Neural cell (in vitro differentiated cells): Measurements from ENCODE around the gene SPAG16.

ENCODE experiments used
- RAD21 ChIP-seq: fragments of 450-650 bp; conservative IDR thresholded peaks from 2 replicates; pipeline ENCODE4 v1.6.1; 2014; ENCODE audit warnings: antibody characterized with exemption, mild to moderate bottlenecking, moderate library complexity
- TF ChIP-seq, protein P1 (sequence below): IDR thresholded peaks from 2 replicates; pipeline ENCODE4 v1.6.1; 2012; ENCODE audit warnings: borderline replicate concordance
- TF ChIP-seq, protein P2 (sequence below): fragments of 450-650 bp; IDR thresholded peaks from 2 replicates; pipeline ENCODE4 v1.5.1; 2014; ENCODE audit warnings: antibody characterized with exemption, mild to moderate bottlenecking, moderate library complexity; ENCODE audit not compliant: poor library complexity, severe bottlenecking

DNA sequence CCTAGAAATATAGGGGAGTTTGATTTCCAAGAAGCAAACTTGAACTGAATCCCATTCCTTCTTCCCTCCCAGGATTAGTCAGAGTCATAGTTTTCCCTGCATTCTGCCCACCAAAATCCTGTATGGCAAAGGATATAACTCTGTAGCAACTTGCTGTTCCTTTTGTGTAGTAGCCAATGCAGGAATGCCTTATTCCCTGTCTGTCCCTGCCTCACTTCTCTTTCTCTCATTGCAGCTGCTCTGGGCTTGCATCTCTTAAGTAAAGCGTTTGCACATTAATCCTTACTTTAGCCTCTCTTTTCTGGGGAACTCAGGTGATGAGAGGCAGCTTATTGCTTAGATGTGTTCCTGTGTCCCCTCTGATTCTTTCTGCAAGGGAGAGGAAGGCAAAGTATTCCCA is 793.5 kb downstream of the SPAG16 start:
- TF ChIP-seq, protein P1, sequence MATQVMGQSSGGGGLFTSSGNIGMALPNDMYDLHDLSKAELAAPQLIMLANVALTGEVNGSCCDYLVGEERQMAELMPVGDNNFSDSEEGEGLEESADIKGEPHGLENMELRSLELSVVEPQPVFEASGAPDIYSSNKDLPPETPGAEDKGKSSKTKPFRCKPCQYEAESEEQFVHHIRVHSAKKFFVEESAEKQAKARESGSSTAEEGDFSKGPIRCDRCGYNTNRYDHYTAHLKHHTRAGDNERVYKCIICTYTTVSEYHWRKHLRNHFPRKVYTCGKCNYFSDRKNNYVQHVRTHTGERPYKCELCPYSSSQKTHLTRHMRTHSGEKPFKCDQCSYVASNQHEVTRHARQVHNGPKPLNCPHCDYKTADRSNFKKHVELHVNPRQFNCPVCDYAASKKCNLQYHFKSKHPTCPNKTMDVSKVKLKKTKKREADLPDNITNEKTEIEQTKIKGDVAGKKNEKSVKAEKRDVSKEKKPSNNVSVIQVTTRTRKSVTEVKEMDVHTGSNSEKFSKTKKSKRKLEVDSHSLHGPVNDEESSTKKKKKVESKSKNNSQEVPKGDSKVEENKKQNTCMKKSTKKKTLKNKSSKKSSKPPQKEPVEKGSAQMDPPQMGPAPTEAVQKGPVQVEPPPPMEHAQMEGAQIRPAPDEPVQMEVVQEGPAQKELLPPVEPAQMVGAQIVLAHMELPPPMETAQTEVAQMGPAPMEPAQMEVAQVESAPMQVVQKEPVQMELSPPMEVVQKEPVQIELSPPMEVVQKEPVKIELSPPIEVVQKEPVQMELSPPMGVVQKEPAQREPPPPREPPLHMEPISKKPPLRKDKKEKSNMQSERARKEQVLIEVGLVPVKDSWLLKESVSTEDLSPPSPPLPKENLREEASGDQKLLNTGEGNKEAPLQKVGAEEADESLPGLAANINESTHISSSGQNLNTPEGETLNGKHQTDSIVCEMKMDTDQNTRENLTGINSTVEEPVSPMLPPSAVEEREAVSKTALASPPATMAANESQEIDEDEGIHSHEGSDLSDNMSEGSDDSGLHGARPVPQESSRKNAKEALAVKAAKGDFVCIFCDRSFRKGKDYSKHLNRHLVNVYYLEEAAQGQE: no peak
- TF ChIP-seq, protein P2, sequence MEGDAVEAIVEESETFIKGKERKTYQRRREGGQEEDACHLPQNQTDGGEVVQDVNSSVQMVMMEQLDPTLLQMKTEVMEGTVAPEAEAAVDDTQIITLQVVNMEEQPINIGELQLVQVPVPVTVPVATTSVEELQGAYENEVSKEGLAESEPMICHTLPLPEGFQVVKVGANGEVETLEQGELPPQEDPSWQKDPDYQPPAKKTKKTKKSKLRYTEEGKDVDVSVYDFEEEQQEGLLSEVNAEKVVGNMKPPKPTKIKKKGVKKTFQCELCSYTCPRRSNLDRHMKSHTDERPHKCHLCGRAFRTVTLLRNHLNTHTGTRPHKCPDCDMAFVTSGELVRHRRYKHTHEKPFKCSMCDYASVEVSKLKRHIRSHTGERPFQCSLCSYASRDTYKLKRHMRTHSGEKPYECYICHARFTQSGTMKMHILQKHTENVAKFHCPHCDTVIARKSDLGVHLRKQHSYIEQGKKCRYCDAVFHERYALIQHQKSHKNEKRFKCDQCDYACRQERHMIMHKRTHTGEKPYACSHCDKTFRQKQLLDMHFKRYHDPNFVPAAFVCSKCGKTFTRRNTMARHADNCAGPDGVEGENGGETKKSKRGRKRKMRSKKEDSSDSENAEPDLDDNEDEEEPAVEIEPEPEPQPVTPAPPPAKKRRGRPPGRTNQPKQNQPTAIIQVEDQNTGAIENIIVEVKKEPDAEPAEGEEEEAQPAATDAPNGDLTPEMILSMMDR: no peak
- no peak for TF ChIP-seq RAD21
